Motor neuron (in vitro differentiated cells): ENCODE data around the gene CTNNA3. TPM values are rescaled to one million over a fixed set of nuclear protein-coding genes. Genes with fewer than 3 reads are reported as not detected.

ENCODE experiments used
- ATAC-seq, 8 experiments: fragments of 200-7000 bp; cut with Tn5 transposase; replicated peaks in 6 of 8; 2 replicates each; pipeline ENCODE4 v1.8.0; 2021; ENCODE audit warnings: mild to moderate bottlenecking in 8 of 8, moderate library complexity in 8 of 8
- H3K27ac ChIP-seq, 2 donors: fragments of 250-450 bp; sonication (Bioruptor Pico); 2 replicates each; pipeline ENCODE4 v1.9.0; 2021; ENCODE audit warnings: antibody characterized with exemption in 2 of 2, mild to moderate bottlenecking in 2 of 2, moderate library complexity in 1 of 2
- H3K4me1 ChIP-seq, 2 donors: fragments of 250-450 bp; sonication (Bioruptor Pico); replicated peaks in 1 of 2; 2 replicates each; pipeline ENCODE4 v1.6.1; 2021; ENCODE audit warnings: antibody characterized with exemption in 2 of 2, mild to moderate bottlenecking in 2 of 2, moderate library complexity in 1 of 2
- H3K4me3 ChIP-seq, 5 donors: fragments of 250-450 bp; sonication (Bioruptor Pico); 2 replicates each; pipeline ENCODE4 v1.9.0; 2021; ENCODE audit warnings: antibody characterized with exemption in 5 of 5, mild to moderate bottlenecking in 5 of 5, moderate library complexity in 4 of 5
- WGBS, 10 experiments: fragments of 450-650 bp; shearing (Covaris generic); methylation state at CpG; one replicate each; pipeline ENCODE4 v1.0.0; 2022; 5-methylcytosine and 5-hydroxymethylcytosine counted together
- in situ Hi-C, 9 experiments: fragments of 400-800 bp; cut with MboI; loops; one replicate each; pipeline ENCODE4 v1.15.0; 2021; ENCODE audit warnings: low sequenced_read_pairs in 9 of 9, low pct_unique_long_range_greater_than_20kb in 2 of 9; ENCODE audit not compliant: unreplicated experiment in 9 of 9
- total RNA-seq, 8 experiments: library from RNA; unstranded; fragments of 300-600 nt; gene quantifications; 2 replicates each; pipeline versions ENCODE4 v1.2.3 to v1.2.4, GENCODE V29; 2022

CTNNA3 gene
- total RNA-seq, 8 experiments from 2014 or later = 0.05 to 4.6 (median 0.48) TPM

GRCh38 chr10:66927251-66927935 is 768.6 kb downstream of the CTNNA3 start:
- peaks cover 4 to 5% of the 10 kb centered on the region in 2 donors for H3K4me1 ChIP-seq
- WGBS, 10 experiments = 30 to 95% (median 62%) methylated on average over 5 to 11 of the region's 11 CpGs; no CpG with 5 or more reads in 2 of the 10 experiments
- H3K27ac ChIP-seq = peak overlapping the region; percentile 78 to 83
- ATAC-seq = no peak
- H3K4me3 ChIP-seq = peak overlapping the region; percentile 37 to 81 (median 46)
- in situ Hi-C loops = loop anchor here in 3 of 9 experiments (25.0 kb wide), 1 partner anchor 585 kb away; no protein-coding TSS in a partner anchor

- ATAC-seq = no peak
- Histone ChIP-seq H3K4me1 (no peaks in the 10 kb centered on the region), H3K4me3 (peak overlapping the region; percentile 37 to 81 (median 46)), H3K27ac (peak overlapping the region in 1 of 2 donors; percentile 37)
- 11 to 100% (median 59%) methylated on average over 1 to 5 of the region's 5 CpGs for WGBS, 10 experiments
- in situ Hi-C loops = loop anchor here in 3 of 9 experiments (25.0 kb wide), 1 partner anchor 585 kb away; no protein-coding TSS in a partner anchor
Observed at GRCh38 chr10:66926841-66927240, 769.2 kb downstream of the CTNNA3 start.

- in situ Hi-C loops = loop anchor here in 3 of 9 experiments (25.0 kb wide), 1 partner anchor 586 kb away; no protein-coding TSS in a partner anchor
- 0 to 17% (median 0%) methylated on average over 1 to 9 of the region's 16 CpGs; no CpG with 5 or more reads in 1 of the 10 experiments for WGBS, 10 experiments
- H3K4me3 ChIP-seq = peak within 1 kb of the TSS; percentile 37 to 81 (median 46)
- H3K27ac ChIP-seq = peak within 1 kb of the TSS; percentile 37 to 65
- ATAC-seq = peak; percentile 83 to 100 (median 95)
- H3K4me1 ChIP-seq = no peaks in the 10 kb centered on the region
Observed at GRCh38 chr10:66925896-66926715, 769.9 kb downstream of the CTNNA3 start, which contains the start of gene LRRTM3. Gene LRRTM3 (plus strand): TSS chr10:66926036.

GRCh38 chr10:66925373-66925772 is 770.6 kb downstream of the CTNNA3 start:
- in situ Hi-C loops = loop anchor here in 3 of 9 experiments (25.0 kb wide), 1 partner anchor 587 kb away; no protein-coding TSS in a partner anchor
- WGBS, 10 experiments = 0 to 33% (median 6%) methylated on average over 2 to 7 of the region's 7 CpGs; no CpG with 5 or more reads in 1 of the 10 experiments
- ATAC-seq = peak in 4 of 8 experiments; percentile 9 to 33 (median 22)
- Histone ChIP-seq H3K27ac (no peak overlapping the region), H3K4me3 (peak overlapping the region; percentile 37 to 81 (median 46)), H3K4me1 (no peaks in the 10 kb centered on the region)

GRCh38 chr10:66924674-66925345 is 771.2 kb downstream of the CTNNA3 start:
- no peaks in the 10 kb centered on the region for H3K4me1 ChIP-seq
- no peak for ATAC-seq
- H3K4me3 ChIP-seq = no peak overlapping the region
- in situ Hi-C loops = loop anchor here in 3 of 9 experiments (25.0 kb wide), 1 partner anchor 587 kb away; no protein-coding TSS in a partner anchor
- no peak overlapping the region for H3K27ac ChIP-seq
- WGBS, 10 experiments = 37 to 96% (median 68%) methylated on average over 1 to 10 of the region's 10 CpGs

- no peak overlapping the region for H3K27ac ChIP-seq
- no peaks in the 10 kb centered on the region for H3K4me1 ChIP-seq
- no peak for ATAC-seq
- no peak overlapping the region for H3K4me3 ChIP-seq
- in situ Hi-C loops = no loop called here
- 20 to 100% (median 96%) methylated on average over 1 to 2 of the region's 2 CpGs; no CpG with 5 or more reads in 1 of the 10 experiments for WGBS, 10 experiments
Observed at GRCh38 chr10:66919248-66919647, 776.7 kb downstream of the CTNNA3 start.

- peak in 1 of 8 experiments; percentile 16 for ATAC-seq
- Histone ChIP-seq H3K4me1 (no peaks in the 10 kb centered on the region), H3K27ac (no peak overlapping the region), H3K4me3 (no peak overlapping the region)
- in situ Hi-C loops = no loop called here
- 0 to 75% (median 40%) methylated on average over 1 to 3 of the region's 3 CpGs; no CpG with 5 or more reads in 1 of the 10 experiments for WGBS, 10 experiments
Observed at GRCh38 chr10:66917104-66917503, 778.9 kb downstream of the CTNNA3 start.

- H3K27ac ChIP-seq = no peak overlapping the region
- 18 to 100% (median 86%) methylated on average over 1 to 2 of the region's 2 CpGs; no CpG with 5 or more reads in 1 of the 10 experiments for WGBS, 10 experiments
- no peaks in the 10 kb centered on the region for H3K4me1 ChIP-seq
- no peak overlapping the region for H3K4me3 ChIP-seq
- ATAC-seq = no peak
- in situ Hi-C loops = no loop called here
Observed at GRCh38 chr10:66916030-66916429, 780.0 kb downstream of the CTNNA3 start.

- H3K27ac ChIP-seq = no peak overlapping the region
- ATAC-seq = no peak
- no peaks in the 10 kb centered on the region for H3K4me1 ChIP-seq
- in situ Hi-C loops = no loop called here
- WGBS, 10 experiments = 33 to 100% (median 95%) methylated on average over 1 to 5 of the region's 5 CpGs; no CpG with 5 or more reads in 1 of the 10 experiments
- H3K4me3 ChIP-seq = no peak overlapping the region
Observed at GRCh38 chr10:66910671-66911070, 785.3 kb downstream of the CTNNA3 start.

- in situ Hi-C loops = no loop called here
- H3K4me1 ChIP-seq = peaks cover 13 to 26% of the 10 kb centered on the region in 2 donors
- peak overlapping the region; percentile 75 to 87 for H3K27ac ChIP-seq
- peak overlapping the region in 1 of 5 donors; percentile 12 for H3K4me3 ChIP-seq
- WGBS, 10 experiments = 0 to 4% (median 0%) methylated on average over 1 to 2 of the region's 2 CpGs; no CpG with 5 or more reads in 2 of the 10 experiments
- peak in 5 of 8 experiments; percentile 85 to 98 (median 98) for ATAC-seq
Observed at GRCh38 chr10:66892871-66893270, 803.1 kb downstream of the CTNNA3 start.

- 0 to 100% (median 20%) methylated on average over 1 of the region's 1 CpG; no CpG with 5 or more reads in 3 of the 10 experiments for WGBS, 10 experiments
- ATAC-seq = no peak
Observed at GRCh38 chr10:66888237-66888636, 807.8 kb downstream of the CTNNA3 start.

GRCh38 chr10:66886848-66887247 is 809.1 kb downstream of the CTNNA3 start:
- peaks cover 0 to 5% of the 10 kb centered on the region in 2 donors for H3K4me1 ChIP-seq
- no peak overlapping the region for H3K27ac ChIP-seq
- in situ Hi-C loops = no loop called here
- H3K4me3 ChIP-seq = no peak overlapping the region
- ATAC-seq = no peak

More at GRCh38 chr10:66888237-66888636, 807.8 kb downstream of the CTNNA3 start:
- Histone ChIP-seq H3K4me1 (peaks cover 8 to 16% of the 10 kb centered on the region in 2 donors), H3K27ac (no peak overlapping the region), H3K4me3 (no peak overlapping the region)
- in situ Hi-C loops = no loop called here
